Esophagus (tissue), 2 donors: ENCODE measurements around the gene DDIAS. TPM values are rescaled to one million over a fixed set of nuclear protein-coding genes. Genes with fewer than 3 reads are reported as not detected.

Experiments used
- H3K27ac ChIP-seq, 2 donors: one replicate each; pipeline ENCODE4 v1.5.1; 2013; ENCODE audit warnings: low read depth in 2 of 2, mild to moderate bottlenecking in 2 of 2, inconsistent platforms in 1 of 2, low read length in 1 of 2, moderate library complexity in 1 of 2
- H3K27me3 ChIP-seq, 2 donors: one replicate each; pipeline ENCODE4 v1.6.1; 2013; ENCODE audit warnings: low read length in 2 of 2, control low read depth in 1 of 2, mild to moderate bottlenecking in 1 of 2; ENCODE audit not compliant: insufficient read depth in 2 of 2, control insufficient read depth in 1 of 2
- H3K36me3 ChIP-seq, 2 donors: one replicate each; pipeline ENCODE4 v1.6.1; 2013; ENCODE audit warnings: low read length in 1 of 2; ENCODE audit not compliant: control insufficient read depth in 2 of 2, insufficient read depth in 2 of 2
- H3K4me1 ChIP-seq, 2 donors: one replicate each; pipeline ENCODE4 v1.6.1; 2013; ENCODE audit warnings: low read length in 1 of 2; ENCODE audit not compliant: control insufficient read depth in 2 of 2, insufficient read depth in 2 of 2
- H3K4me3 ChIP-seq, 2 donors: one replicate each; pipeline ENCODE4 v1.5.1; 2013; ENCODE audit warnings: low read length in 2 of 2, mild to moderate bottlenecking in 2 of 2, low read depth in 1 of 2, moderate library complexity in 1 of 2
- H3K9me3 ChIP-seq, 2 donors: one replicate each; pipeline ENCODE4 v1.6.1; 2013; ENCODE audit warnings: mild to moderate bottlenecking in 2 of 2, low read depth in 1 of 2, low read length in 1 of 2, moderate library complexity in 1 of 2; ENCODE audit not compliant: control insufficient read depth in 2 of 2, insufficient read depth in 1 of 2
- WGBS, 2 donors: extraction: QIAGEN DNeasy Blood & Tissue Kit; methylation state at CpG; one replicate each; pipeline ENCODE4 v1.1.7; 2013; 5-methylcytosine and 5-hydroxymethylcytosine counted together
- polyA plus RNA-seq, 2 donors: library from polyadenylated mRNA; stranded (reverse); fragments of 200-250 nt; gene quantifications; one replicate each; pipeline ENCODE4 v1.2.3, GENCODE V29; 2013
- donor health status: healthy with polysubstance abuse.
- donor health status: Bipolar disorder and iron deficiency.

DDIAS gene
- polyA plus RNA-seq, 2 donors: 0.92 to 2.5 TPM

DNA sequence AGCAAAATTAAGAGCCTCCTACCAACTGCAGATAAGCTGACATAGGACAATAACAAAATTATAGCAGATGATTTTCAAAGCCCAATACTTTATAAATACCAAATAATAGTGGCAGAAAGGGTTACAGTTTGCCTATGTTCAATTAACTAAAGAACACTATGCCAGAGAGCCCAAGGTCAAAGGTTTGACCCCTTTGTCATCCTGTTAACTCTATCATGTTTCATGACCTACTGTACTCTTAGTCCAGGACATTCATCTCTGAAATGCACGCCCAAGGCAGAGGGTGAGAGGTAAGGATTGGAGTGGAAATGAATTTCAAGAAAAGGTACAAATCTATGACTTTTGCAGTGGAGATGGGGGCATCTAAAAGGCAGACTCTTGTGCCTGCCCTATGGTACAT, 70.6 kb downstream of the DDIAS start:
- Histone ChIP-seq H3K36me3 (no peaks in the 10 kb centered on the region), H3K4me3 (no peak overlapping the region), H3K4me1 (no peaks in the 10 kb centered on the region), H3K27me3 (no peaks in the 10 kb centered on the region), H3K27ac (no peak overlapping the region), H3K9me3 (peaks cover 0 to 3% of the 10 kb centered on the region in 2 donors)
- WGBS, 2 donors: 85 to 89% methylated on average over 1 of the region's 1 CpG

GRCh38 chr11:82974135-82974534, 72.6 kb downstream of the DDIAS start:
- no peaks in the 10 kb centered on the region for H3K4me1 ChIP-seq
- no peak overlapping the region for H3K4me3 ChIP-seq
- 89 to 91% methylated on average over 2 of the region's 2 CpGs for WGBS, 2 donors
- peaks cover 0 to 3% of the 10 kb centered on the region in 2 donors for H3K9me3 ChIP-seq
- H3K36me3 ChIP-seq: no peaks in the 10 kb centered on the region
- no peaks in the 10 kb centered on the region for H3K27me3 ChIP-seq
- H3K27ac ChIP-seq: no peak overlapping the region

GRCh38 chr11:82974851-82975250, 73.3 kb downstream of the DDIAS start:
- Histone ChIP-seq H3K4me3 (no peak overlapping the region), H3K4me1 (no peaks in the 10 kb centered on the region), H3K27ac (no peak overlapping the region), H3K9me3 (peaks cover 0 to 3% of the 10 kb centered on the region in 2 donors), H3K27me3 (no peaks in the 10 kb centered on the region), H3K36me3 (no peaks in the 10 kb centered on the region)
- 85% methylated on average over 2 of the region's 2 CpGs for WGBS, 2 donors

GRCh38 chr11:82975882-82976281, 74.3 kb downstream of the DDIAS start:
- peaks cover 0 to under 1% of the 10 kb centered on the region in 2 donors for H3K9me3 ChIP-seq
- H3K36me3 ChIP-seq: no peaks in the 10 kb centered on the region
- H3K27me3 ChIP-seq: no peaks in the 10 kb centered on the region
- H3K4me1 ChIP-seq: no peaks in the 10 kb centered on the region
- H3K27ac ChIP-seq: no peak overlapping the region
- no peak overlapping the region for H3K4me3 ChIP-seq

- Histone ChIP-seq H3K36me3 (peaks cover 0 to under 1% of the 10 kb centered on the region in 2 donors), H3K4me3 (no peak overlapping the region), H3K27me3 (no peaks in the 10 kb centered on the region), H3K27ac (no peak overlapping the region), H3K4me1 (no peaks in the 10 kb centered on the region), H3K9me3 (no peaks in the 10 kb centered on the region)
Measured at GRCh38 chr11:82976786-82977185, 75.2 kb downstream of the DDIAS start.

DNA sequence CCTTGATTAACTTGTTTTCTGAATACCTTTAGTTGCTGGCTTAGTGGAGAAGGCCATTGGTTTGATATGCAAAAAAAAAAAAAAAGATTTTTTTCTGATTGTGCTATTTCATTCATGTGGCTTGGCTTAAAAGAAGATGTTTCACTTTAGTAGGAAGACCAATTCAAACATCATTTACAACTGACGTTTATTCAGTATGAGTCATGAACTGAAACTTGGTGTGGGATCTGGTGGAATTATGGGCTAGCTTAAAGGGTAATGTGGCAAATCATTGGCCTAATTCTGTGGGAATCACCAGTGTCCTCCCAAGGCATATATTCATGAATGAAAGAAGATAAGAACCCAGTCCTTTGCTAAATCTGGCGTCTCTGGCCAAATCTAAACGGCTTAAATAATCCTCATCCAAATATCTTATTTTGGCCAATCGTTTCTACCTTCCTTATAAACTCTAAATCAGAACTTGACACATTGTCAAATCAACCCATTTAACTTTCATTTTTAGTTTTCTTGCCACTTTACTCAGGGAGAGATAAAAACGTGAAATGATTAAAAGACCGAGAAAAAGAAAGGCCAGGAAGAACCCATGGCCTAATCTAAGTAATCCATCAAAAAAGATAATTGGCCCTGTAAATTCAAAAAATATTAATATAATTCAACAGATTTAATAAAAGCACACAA, 77.0 kb downstream of the DDIAS start:
- H3K27me3 ChIP-seq: no peaks in the 10 kb centered on the region
- 65 to 68% methylated on average over 6 of the region's 6 CpGs for WGBS, 2 donors

GRCh38 chr11:82979824-82980223, 78.3 kb downstream of the DDIAS start:
- Histone ChIP-seq H3K36me3 (peaks cover 0 to 3% of the 10 kb centered on the region in 2 donors), H3K27ac (no peak overlapping the region), H3K4me1 (no peaks in the 10 kb centered on the region), H3K4me3 (no peak overlapping the region), H3K9me3 (no peaks in the 10 kb centered on the region), H3K27me3 (no peaks in the 10 kb centered on the region)

More for the DNA sequence above, 77.0 kb downstream of the DDIAS start:
- no peaks in the 10 kb centered on the region for H3K4me1 ChIP-seq
- peaks cover 0 to 3% of the 10 kb centered on the region in 2 donors for H3K36me3 ChIP-seq
- no peak overlapping the region for H3K4me3 ChIP-seq
- H3K9me3 ChIP-seq: no peaks in the 10 kb centered on the region
- H3K27ac ChIP-seq: no peak overlapping the region

DNA sequence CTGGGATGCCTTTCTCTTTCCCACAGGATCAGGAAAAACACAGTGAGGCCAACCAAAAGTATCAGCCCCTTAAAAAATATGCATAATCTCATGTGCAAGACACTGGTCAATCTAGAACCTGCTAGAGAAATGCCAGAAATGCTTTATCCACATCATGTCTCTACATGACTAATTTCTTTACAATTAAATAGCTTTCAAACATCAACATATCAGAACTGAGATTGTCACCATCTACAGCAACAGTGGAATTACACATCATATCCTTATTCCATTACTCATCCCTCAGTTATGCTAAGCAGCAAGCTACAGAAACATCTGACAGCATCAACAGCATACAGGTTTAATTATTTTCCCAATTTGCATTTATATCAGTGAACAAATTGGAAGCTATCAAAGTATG, 78.8 kb downstream of the DDIAS start:
- H3K27me3 ChIP-seq: no peaks in the 10 kb centered on the region
- no peaks in the 10 kb centered on the region for H3K4me1 ChIP-seq
- H3K4me3 ChIP-seq: no peak overlapping the region
- H3K36me3 ChIP-seq: peaks cover 0 to 3% of the 10 kb centered on the region in 2 donors
- H3K27ac ChIP-seq: no peak overlapping the region
- H3K9me3 ChIP-seq: no peaks in the 10 kb centered on the region

DNA sequence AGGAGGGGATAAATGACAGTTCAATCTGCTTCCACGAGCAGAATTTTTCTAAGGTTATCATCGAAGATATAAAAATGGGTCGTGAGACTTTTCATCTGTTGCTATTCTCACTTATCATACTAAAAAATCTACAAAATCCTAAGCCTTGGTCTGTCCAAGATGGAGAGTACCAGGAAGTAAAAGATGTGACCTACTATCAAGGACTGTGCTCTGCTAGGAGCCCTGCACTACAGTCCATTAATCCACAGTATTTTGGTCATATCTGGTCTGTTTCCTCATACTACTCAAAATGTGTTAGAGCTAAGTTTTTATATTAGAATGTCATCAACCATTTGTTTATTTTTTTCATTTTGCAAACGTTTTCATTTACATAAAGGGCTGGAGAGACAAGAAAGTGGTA, 79.4 kb downstream of the DDIAS start:
- no peak overlapping the region for H3K4me3 ChIP-seq
- H3K4me1 ChIP-seq: no peaks in the 10 kb centered on the region
- no peaks in the 10 kb centered on the region for H3K9me3 ChIP-seq
- H3K27me3 ChIP-seq: no peaks in the 10 kb centered on the region
- H3K27ac ChIP-seq: no peak overlapping the region
- 86 to 88% methylated on average over 4 of the region's 4 CpGs for WGBS, 2 donors
- peaks cover 0 to 3% of the 10 kb centered on the region in 2 donors for H3K36me3 ChIP-seq

DNA sequence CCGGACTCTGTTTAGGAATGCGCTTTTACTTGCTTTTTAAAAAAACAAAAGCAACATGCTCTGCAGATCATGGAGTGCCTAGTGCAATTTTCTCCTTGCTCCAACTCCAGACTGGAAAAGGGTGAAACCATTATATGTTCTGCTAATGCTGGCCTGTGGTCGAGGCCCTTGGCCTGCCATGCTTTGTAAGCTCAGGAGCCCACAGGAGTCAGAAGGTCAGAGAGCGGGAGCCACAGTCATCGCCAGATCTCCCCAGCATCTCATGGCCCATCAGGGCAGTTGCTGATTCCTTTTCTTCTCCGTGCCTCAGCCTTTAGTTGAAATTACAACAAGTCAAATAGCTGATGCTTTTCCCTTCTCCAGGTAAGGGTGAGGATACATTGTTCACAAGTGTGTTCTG, 80.3 kb downstream of the DDIAS start:
- Histone ChIP-seq H3K27ac (no peak overlapping the region), H3K36me3 (peaks cover 0 to 3% of the 10 kb centered on the region in 2 donors), H3K4me1 (no peaks in the 10 kb centered on the region), H3K27me3 (no peaks in the 10 kb centered on the region), H3K4me3 (no peak overlapping the region), H3K9me3 (no peaks in the 10 kb centered on the region)
- WGBS, 2 donors: 96% methylated on average over 6 of the region's 6 CpGs
